ENCODE results near the gene NLGN1.

Gene NLGN1

DNA sequence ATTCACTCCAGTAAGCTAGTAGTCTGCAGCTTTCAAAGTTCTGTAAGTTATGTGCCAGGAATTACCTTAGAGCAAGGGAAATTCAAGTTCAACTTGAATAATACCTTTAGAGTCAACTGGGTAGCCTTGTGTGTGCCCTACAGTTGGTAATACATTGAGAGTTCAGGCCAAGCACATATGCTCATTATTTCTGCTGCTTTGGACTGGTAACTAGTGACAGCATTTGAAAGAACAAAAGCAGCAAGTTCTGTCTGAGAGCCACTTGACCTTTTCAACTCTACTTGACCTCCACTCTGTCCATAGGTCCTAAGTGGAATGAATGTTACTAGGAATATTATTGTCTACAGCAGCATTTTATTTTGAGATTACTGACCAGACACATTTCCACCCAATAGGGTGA lies 723.5 kb downstream of the NLGN1 start:
- DNase-seq, result no peak

DNA sequence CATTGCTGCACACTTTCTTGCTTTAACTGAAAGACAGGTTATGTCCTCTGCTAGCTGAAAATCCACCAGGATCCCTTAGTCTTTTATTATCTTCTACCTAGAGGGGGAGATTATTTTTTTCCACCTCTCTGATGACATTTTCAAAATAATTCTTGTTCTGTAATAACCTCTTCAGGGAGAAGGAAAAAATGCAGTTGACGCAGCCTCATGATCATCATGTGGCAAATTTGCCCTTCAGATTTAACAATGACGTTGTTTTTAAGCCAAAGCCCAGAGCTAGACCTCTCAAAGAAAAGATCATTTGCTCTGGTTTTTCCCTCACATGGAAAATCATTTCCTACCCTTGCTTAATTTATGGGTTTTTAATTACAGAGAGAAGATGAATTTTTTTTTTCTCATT lies 724.9 kb downstream of the NLGN1 start:
- no peak for DNase-seq

- no peak for DNase-seq
Observed at GRCh38 chr3:174125267-174125824, 727.8 kb downstream of the NLGN1 start.

- no peak for DNase-seq
Observed at GRCh38 chr3:174126990-174127758, 729.6 kb downstream of the NLGN1 start.

DNA sequence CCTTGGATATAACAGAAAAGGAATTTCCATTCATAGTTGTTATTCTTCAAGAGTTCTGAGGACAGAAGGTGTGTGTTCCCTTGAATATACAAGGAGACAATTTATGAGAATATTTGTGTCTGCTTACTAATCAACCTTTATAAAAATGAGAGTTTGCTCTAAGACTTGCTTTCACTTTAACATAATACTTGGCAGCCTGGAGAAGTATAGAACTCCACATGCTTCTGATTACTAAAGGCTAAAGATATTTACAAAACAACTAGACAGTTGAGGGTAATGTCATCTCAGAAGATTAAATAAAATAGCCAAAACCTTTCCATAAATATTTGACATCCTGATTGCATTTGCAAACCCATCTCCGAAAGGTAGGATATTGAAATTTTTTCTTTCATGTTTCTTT lies 734.5 kb downstream of the NLGN1 start:
- no peak for DNase-seq

GRCh38 chr3:174132421-174133042 lies 735.0 kb downstream of the NLGN1 start:
- no peak for DNase-seq

DNA sequence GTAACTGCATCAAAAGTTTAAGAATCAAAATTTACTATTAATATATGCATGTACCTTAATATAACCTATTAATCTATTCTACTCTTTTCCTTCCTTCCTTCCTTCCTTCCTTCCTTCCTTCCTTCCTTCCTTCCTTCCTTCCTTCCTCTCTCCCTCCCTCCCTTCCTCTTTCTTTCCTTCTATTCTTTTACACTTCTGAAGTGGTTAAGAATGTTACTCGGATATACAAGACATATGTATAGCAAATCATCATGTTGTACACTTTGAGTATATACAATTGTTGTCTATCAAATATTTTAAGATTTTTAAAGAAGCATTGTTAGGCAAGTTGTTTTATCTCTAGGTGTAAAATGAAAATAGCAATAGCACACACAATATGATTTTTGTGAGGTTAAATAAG lies 748.5 kb downstream of the NLGN1 start:
- DNase-seq, result no peak

DNA sequence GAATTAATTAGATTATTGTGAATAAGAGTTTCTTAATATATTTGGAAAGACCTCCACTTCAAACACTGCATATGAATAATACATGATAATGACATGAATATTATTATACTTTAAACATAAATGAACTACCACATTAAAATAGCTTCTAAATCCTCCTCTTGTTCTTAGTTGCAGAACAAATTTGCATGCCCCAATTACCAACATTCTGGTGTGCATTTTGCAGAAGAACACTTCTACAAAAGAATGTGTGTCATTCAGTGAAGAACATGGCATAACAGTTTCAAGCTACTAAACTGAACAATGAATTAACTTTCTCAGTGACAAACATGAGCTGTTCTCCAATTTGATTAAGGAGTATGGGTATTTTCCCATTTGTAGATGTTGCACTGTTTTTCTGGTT lies 750.3 kb downstream of the NLGN1 start:
- DNase-seq, result no peak

- DNase-seq, result no peak
Observed at GRCh38 chr3:174153871-174154270, 756.3 kb downstream of the NLGN1 start.

DNA sequence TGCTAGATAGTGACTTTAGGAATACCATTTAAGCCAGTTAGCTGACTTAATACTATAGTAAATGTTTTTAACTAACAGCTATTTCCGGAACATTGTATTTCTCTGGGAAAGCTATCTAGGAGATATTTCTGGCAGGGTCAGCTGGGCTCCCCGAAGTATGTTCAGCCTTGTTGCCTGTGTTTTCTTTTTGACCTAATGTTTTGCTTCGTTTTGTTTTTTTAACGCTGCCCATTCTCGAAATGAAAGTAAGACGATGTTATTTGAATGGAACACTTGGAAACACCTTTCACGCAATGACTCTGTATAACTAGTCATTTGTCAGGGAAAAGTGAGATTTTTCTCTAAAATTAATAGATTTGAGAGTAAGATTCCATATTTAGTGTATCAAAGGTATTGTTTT lies 758.7 kb downstream of the NLGN1 start:
- no peak for DNase-seq

DNA sequence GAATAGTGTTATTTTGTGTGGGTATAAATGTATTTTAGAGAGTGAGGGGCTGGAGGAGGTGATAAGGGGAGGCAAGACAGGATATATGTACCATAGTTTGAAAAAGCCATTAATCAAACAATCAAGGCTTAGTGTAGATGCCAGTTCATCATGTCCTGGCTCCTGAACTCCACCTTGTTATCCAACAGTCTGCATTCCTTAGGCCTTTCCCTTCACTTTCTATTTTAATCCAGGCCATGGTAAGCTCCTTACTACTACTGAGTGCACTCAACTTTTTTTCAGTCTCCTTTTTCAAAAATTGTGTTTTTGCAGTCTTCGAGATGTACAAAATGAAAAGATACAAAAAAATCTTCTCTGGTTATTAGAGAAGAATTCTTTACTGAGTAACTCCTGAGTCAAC lies 761.1 kb downstream of the NLGN1 start:
- no peak for DNase-seq

DNA sequence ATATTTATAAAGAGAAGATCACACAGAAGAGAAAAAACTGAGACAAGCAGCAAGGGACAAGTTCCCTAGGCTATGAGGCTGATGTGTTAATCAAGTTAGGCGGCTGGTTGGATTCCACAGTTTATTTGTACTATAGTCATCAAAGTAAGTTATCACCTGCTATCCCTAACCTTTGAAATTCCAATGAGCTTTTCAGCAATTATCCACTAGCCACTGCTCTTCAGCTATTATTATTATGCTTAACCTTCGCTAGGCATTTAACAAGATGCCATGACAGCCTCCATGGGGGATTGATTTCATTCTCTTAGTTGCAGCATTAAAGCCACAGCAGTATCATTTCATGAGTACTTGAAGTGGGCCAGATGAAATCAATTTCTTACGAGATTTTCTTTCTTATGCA lies 762.1 kb downstream of the NLGN1 start:
- DNase-seq, result no peak

GRCh38 chr3:174162550-174162949 lies 765.0 kb downstream of the NLGN1 start:
- no peak for DNase-seq

DNA sequence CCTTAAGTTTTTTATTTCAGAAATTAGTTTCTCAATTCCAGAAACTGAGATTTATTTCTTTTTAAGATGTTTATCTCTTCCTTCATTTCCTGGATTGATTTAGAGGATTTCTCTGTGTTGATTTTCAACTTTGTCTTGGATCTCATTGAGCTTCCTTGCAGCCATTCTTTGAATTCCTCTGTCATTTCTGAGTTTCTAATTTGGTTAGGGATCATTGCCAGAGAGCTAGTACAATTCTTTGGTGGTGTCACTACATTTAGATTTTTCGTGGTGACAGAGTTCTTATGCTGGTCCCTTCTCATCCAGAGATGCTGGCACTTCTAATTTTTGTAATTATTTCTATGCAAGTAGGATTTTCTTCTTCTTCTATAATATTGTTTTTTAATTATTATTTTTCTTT lies 770.5 kb downstream of the NLGN1 start:
- DNase-seq, result no peak

DNA sequence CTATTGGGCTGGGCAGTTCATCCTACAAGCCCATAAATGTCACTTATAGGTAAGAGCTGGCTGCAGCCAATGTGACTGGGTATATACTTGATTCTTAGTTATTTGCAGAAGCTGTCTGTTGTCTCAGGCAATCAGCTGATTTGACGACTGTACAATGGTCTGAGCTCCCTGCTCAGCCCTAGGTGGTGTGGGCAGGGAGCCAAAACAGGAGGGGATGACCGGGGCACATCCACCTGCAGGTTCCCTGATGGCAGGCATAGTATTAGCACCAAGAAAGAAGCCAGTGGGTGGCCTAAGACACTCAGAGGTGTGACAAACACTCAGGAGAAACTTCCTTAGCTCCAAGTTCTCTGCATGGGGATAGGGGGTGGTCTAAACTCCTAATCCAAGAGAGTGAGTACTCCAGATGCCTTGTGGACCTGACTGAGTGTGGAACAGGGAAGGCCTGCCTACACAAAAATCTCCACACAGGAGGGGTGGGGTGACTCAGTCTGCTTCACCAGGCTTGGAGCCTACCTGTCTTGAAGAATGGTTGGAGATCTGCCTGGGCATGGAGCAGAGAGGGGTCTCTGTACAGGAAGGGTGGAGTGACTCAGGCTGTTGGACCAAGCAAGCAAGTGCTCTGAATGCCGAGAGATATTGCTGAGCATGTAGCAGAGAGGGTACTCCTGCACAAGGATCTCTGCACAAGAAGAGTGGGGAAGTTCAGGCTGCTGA lies 771.2 kb downstream of the NLGN1 start:
- DNase-seq, result no peak

GRCh38 chr3:174169736-174170135 lies 772.2 kb downstream of the NLGN1 start:
- no peak for DNase-seq

DNA sequence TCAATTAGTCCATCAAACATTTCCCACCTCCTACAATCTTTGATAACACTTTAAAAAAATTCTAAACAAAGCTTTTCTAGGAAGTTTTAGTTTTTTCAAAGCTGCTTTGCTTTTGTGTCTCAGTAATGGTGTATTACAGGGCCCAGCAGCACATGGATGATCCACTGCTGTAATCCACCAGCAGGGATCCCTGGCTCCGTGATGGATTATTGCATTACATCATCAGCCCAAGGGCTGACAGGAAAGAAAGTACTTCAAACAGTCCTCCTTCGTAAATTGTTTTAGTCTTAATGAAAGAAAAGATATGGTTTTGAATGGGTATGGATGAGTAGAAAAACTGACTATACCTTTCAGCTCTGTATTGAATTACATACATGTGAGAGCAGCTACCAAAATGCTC lies 772.7 kb downstream of the NLGN1 start:
- DNase-seq, result no peak

DNA sequence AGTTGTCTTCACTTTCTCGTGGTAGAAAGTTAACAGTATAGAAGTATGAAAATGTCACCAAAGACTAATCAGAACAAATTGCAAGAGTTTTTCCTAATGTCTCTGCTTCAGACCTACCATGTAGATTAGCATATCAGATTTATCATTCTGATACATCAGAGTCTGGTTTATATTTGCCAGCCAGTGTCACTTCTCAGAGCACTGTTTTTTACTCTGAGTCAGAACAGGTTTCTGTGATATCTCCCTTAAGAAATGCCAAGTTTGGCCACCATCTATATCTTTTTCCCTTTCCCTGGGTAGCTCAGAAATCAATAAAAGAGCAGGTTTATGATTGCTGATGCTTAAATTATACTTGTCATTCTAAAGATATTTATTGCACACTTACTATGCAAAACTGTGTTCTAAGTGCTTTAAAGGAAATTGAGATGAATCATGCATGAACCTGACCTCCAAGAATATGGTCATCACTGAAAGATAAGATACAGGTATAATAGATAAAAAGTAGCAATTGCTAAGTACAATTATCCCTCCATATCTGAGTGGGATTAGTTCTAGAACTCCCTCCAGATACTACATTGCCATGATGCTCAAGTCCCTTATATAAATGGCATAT lies 788.9 kb downstream of the NLGN1 start:
- no peak for DNase-seq

GRCh38 chr3:174191380-174191779 lies 793.8 kb downstream of the NLGN1 start:
- DNase-seq, result peak; percentile 11

GRCh38 chr3:174191895-174192294 lies 794.4 kb downstream of the NLGN1 start:
- DNase-seq, result no peak

DNA sequence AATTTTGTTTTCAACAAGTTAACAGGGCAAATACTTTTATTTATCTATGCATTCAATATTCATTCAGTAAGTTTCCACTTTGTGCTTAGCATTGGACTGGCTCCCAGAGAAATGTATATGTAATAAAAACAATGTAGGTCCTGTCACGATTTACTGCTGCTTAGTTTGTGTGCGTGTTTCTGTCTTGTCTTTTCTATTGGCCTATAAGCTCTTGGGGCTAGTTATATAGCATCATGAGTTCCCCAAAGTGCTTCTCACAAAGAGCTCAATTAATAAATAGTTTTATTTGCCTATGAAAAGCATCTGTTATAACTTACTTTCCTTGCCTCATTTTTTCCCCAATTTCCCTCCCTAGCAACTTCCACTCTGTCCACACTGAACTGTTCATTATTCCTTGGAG lies 794.9 kb downstream of the NLGN1 start:
- DNase-seq, result no peak

DNA sequence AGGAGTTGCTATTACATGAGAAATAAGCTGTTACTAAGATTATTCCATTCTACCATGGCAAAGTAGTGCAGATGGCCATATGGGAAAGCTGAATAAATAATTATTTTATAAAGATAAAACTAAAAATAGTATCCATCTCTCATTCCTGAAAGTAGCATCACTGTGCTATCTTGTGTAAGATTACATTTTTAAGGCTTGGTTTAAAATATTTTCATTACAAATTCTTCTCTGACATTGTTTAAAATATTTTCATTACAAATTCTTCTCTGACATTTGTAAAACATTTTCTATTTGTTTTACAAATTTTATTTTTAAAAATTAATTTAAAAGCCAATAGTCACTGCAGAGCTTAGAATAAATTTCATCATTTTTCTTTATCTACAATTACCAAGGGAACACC lies 796.1 kb downstream of the NLGN1 start:
- no peak for DNase-seq

GRCh38 chr3:174197416-174197815 lies 799.9 kb downstream of the NLGN1 start:
- DNase-seq, result no peak

Data from activated CD4-positive, alpha-beta T cell treated with anti-CD3 and anti-CD28 coated beads, Interleukin-2, amount 50 U/mL, for 16 hours (primary cell).